Body of pancreas (tissue), 4 donors: Measurements from ENCODE around the gene IQCN.

Source experiments
- CTCF ChIP-seq, 7 experiments: fragments of 450-650 bp in 4 of 7; fragments of 200-600 bp in 3 of 7; sonication (generic) in 3 of 7; IDR thresholded peaks; one replicate each; pipeline ENCODE4 v1.5.1; 2016 to 2019; ENCODE audit warnings: antibody characterized with exemption in 7 of 7
- POLR2A ChIP-seq, 3 donors: fragments of 450-650 bp; IDR thresholded peaks; one replicate each; pipeline ENCODE4 v1.6.1; 2016; ENCODE audit warnings: antibody characterized with exemption in 3 of 3, mild to moderate bottlenecking in 2 of 3

GRCh38 chr19:18239303-18239702 is 34.9 kb downstream of the IQCN start:
- no peak for TF ChIP-seq CTCF (IDR thresholded peaks at IDR 0.05)
- TF ChIP-seq POLR2A (IDR thresholded peaks at IDR 0.05), result no peak
